ENCODE measurements around the gene AGRN.

AGRN gene

DNA sequence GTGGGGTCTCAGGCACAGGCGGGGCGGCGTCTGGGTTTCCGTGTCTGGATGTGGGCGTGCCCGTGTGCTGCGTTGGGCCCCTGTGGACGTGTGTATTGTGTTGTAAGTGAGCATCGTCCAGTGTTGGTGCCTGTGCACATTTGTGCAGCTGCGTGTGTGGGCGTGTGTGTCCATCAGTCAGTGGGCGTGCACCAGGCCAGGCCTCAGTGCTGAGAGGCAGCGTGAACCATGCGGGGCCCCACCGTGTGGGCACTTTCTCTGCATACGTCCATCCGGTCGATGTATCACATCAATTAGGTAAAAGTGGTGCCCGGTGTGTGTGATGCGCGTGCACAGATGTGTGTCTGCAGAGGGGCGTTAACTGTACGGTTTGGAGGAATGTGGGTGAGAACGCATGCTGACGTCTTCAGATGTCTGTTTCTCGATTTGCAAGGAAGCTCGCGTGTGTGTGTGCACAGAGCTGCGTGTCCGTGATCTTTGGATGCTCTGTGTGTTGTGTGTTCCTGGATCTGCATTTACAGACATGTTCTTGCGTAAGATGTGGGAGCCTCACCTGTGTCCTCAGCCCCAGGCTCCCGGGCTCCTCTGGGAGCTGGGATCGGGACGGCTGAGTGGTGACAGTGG lies 24.6 kb downstream of the AGRN start:
- no peak for DNase-seq (ENCODE audit: low read depth)
- TF ChIP-seq, protein P1, sequence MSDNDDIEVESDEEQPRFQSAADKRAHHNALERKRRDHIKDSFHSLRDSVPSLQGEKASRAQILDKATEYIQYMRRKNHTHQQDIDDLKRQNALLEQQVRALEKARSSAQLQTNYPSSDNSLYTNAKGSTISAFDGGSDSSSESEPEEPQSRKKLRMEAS (IDR thresholded peaks at IDR 0.05; ENCODE audit: low read depth, low read length): no peak
- TF ChIP-seq, protein P2, sequence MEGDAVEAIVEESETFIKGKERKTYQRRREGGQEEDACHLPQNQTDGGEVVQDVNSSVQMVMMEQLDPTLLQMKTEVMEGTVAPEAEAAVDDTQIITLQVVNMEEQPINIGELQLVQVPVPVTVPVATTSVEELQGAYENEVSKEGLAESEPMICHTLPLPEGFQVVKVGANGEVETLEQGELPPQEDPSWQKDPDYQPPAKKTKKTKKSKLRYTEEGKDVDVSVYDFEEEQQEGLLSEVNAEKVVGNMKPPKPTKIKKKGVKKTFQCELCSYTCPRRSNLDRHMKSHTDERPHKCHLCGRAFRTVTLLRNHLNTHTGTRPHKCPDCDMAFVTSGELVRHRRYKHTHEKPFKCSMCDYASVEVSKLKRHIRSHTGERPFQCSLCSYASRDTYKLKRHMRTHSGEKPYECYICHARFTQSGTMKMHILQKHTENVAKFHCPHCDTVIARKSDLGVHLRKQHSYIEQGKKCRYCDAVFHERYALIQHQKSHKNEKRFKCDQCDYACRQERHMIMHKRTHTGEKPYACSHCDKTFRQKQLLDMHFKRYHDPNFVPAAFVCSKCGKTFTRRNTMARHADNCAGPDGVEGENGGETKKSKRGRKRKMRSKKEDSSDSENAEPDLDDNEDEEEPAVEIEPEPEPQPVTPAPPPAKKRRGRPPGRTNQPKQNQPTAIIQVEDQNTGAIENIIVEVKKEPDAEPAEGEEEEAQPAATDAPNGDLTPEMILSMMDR (IDR thresholded peaks at IDR 0.05; ENCODE audit: low read depth, low read length): no peak
- TF ChIP-seq MYC (IDR thresholded peaks at IDR 0.05; ENCODE audit: low read depth, low read length) (no peak), POLR2A (IDR thresholded peaks at IDR 0.05; ENCODE audit: extremely low read depth, insufficient read length) (no peak)
- H3K4me3 ChIP-seq (ENCODE audit: low read depth, low read length): no peak overlapping the region

DNA sequence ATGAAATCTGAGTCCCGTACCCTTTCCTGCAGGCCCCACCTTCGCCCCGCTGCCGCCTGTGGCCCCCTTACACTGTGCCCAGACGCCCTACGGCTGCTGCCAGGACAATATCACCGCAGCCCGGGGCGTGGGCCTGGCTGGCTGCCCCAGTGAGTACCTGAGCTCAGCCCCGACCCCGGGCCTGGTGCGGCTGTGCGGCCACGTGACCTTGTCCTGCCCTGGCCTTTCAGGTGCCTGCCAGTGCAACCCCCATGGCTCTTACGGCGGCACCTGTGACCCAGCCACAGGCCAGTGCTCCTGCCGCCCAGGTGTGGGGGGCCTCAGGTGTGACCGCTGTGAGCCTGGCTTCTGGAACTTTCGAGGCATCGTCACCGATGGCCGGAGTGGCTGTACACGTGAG lies 25.2 kb downstream of the AGRN start:
- TF ChIP-seq MYC (IDR thresholded peaks at IDR 0.05; ENCODE audit: low read depth, low read length) (no peak), POLR2A (IDR thresholded peaks at IDR 0.05; ENCODE audit: extremely low read depth, insufficient read length) (no peak)
- TF ChIP-seq, protein P2 (IDR thresholded peaks at IDR 0.05; ENCODE audit: low read depth, low read length): no peak
- TF ChIP-seq, protein P1 (IDR thresholded peaks at IDR 0.05; ENCODE audit: low read depth, low read length): no peak
- no peak for DNase-seq (ENCODE audit: low read depth)
- no peak overlapping the region for H3K4me3 ChIP-seq (ENCODE audit: low read depth, low read length)

DNA sequence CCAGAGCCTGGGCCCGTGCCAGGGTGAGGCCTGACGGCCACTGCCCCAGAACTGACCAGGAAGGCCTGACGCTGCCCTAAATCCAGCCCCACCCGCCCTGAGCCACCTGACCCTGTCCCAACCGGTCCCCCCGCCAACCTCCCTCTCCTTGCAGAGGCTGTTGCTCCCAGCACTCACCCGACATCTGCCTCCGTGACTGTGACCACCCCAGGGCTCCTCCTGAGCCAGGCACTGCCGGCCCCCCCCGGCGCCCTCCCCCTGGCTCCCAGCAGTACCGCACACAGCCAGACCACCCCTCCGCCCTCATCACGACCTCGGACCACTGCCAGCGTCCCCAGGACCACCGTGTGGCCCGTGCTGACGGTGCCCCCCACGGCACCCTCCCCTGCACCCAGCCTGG lies 26.3 kb downstream of the AGRN start:
- DNase-seq (ENCODE audit: low read depth): no peak
- no peak overlapping the region for H3K4me3 ChIP-seq (ENCODE audit: low read depth, low read length)
- TF ChIP-seq, protein P2 (IDR thresholded peaks at IDR 0.05; ENCODE audit: low read depth, low read length): no peak

DNA sequence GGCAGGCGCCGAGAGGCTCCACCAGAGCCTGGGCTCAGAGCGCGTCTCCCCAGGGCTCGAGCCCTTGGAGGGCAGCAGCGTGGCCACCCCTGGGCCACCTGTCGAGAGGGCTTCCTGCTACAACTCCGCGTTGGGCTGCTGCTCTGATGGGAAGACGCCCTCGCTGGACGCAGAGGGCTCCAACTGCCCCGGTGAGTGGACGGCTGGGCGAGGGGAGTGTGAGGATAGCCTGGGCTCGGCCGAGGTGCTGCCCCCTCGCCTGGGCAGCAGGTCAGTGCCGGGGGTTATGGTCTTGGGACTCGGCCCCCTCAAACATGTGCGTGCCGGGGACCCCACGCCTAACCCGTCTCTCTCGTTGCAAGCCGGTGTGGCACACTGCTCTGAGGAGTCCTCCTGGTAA lies 26.8 kb downstream of the AGRN start:
- no peak for DNase-seq (ENCODE audit: low read depth)
- H3K4me3 ChIP-seq (ENCODE audit: low read depth, low read length): no peak overlapping the region
- TF ChIP-seq, protein P1 (IDR thresholded peaks at IDR 0.05; ENCODE audit: low read depth, low read length): no peak
- TF ChIP-seq, protein P2 (IDR thresholded peaks at IDR 0.05; ENCODE audit: low read depth, low read length): no peak
- TF ChIP-seq POLR2A (IDR thresholded peaks at IDR 0.05; ENCODE audit: extremely low read depth, insufficient read length): no peak
- TF ChIP-seq MYC (IDR thresholded peaks at IDR 0.05; ENCODE audit: low read depth, low read length): no peak

DNA sequence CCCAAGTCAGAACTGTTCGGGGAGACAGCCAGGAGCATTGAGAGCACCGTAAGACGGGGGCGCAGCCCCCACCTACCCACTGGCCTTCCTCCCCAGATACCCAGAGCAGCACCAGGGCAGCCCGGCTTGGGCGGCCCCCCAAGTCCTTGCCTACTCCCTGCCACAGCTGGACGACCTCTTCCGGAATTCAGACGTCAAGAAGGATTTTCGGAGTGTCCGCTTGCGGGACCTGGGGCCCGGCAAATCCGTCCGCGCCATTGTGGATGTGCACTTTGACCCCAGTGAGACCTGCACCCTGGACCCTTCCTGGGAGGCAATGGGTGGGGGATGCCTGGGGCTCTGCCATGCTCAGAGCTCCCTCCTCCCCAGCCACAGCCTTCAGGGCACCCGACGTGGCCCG lies 27.5 kb downstream of the AGRN start:
- TF ChIP-seq, protein P2 (IDR thresholded peaks at IDR 0.05; ENCODE audit: low read depth, low read length): no peak
- no peak for TF ChIP-seq POLR2A (IDR thresholded peaks at IDR 0.05; ENCODE audit: extremely low read depth, insufficient read length)
- TF ChIP-seq, protein P1 (IDR thresholded peaks at IDR 0.05; ENCODE audit: low read depth, low read length): no peak
- no peak for TF ChIP-seq MYC (IDR thresholded peaks at IDR 0.05; ENCODE audit: low read depth, low read length)
- no peak overlapping the region for H3K4me3 ChIP-seq (ENCODE audit: low read depth, low read length)
- no peak for DNase-seq (ENCODE audit: low read depth)

DNA sequence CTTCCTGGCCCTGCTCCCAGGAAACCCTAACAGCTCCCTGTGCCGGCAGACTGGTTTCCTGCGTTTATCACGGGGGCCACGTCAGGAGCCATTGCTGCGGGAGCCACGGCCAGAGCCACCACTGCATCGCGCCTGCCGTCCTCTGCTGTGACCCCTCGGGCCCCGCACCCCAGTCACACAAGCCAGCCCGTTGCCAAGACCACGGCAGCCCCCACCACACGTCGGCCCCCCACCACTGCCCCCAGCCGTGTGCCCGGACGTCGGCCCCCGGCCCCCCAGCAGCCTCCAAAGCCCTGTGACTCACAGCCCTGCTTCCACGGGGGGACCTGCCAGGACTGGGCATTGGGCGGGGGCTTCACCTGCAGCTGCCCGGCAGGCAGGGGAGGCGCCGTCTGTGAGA lies 28.0 kb downstream of the AGRN start:
- H3K4me3 ChIP-seq (ENCODE audit: low read depth, low read length): no peak overlapping the region
- TF ChIP-seq MYC (IDR thresholded peaks at IDR 0.05; ENCODE audit: low read depth, low read length) (no peak), POLR2A (IDR thresholded peaks at IDR 0.05; ENCODE audit: extremely low read depth, insufficient read length) (no peak)
- TF ChIP-seq, protein P1 (IDR thresholded peaks at IDR 0.05; ENCODE audit: low read depth, low read length): no peak
- TF ChIP-seq, protein P2 (IDR thresholded peaks at IDR 0.05; ENCODE audit: low read depth, low read length): no peak
- no peak for DNase-seq (ENCODE audit: low read depth)
